LoVo (cell line): Measurements from ENCODE around the gene UBE2Q2.
A peak's percentile ranks its signal among the peaks of the same experiment; 100 is the strongest.
"Not testable (repeated sequence)": the region's sequence is repeated elsewhere in the genome, so short reads cannot be mapped to it uniquely, and the experiment has no call there.

Experiments
- DNase-seq: peaks from one replicate; pipeline ENCODE4 v3.0.0-alpha.2; 2016; ENCODE audit warnings: low spot score

Gene UBE2Q2

GRCh38 chr15:75842722-75843677 is at the start of gene UBE2Q2:
UBE2Q2 (plus strand) TSS chr15:75843447; CDS start chr15:75843667, 220 bp downstream.
- DNase-seq: peak; percentile 70

- no peak for DNase-seq
These were observed 46.9 kb upstream of the UBE2Q2 start for GRCh38 chr15:75796321-75796720.

GRCh38 chr15:75797146-75797545 is 46.1 kb upstream of the UBE2Q2 start:
- DNase-seq: not testable (repeated sequence)

- DNase-seq: no peak
These were observed 44.1 kb upstream of the UBE2Q2 start for GRCh38 chr15:75799190-75799589.

- not testable (repeated sequence) for DNase-seq
These were observed 42.8 kb upstream of the UBE2Q2 start for GRCh38 chr15:75800409-75800808.

- DNase-seq: peak; percentile 80
These were observed 41.2 kb upstream of the UBE2Q2 start for GRCh38 chr15:75801859-75802593.

- not testable (repeated sequence) for DNase-seq
These were observed 35.8 kb upstream of the UBE2Q2 start for GRCh38 chr15:75807486-75807885.

GRCh38 chr15:75808009-75808408 is 35.2 kb upstream of the UBE2Q2 start:
- DNase-seq: not testable (repeated sequence)

- no peak for DNase-seq
These were observed 34.7 kb upstream of the UBE2Q2 start for GRCh38 chr15:75808563-75808962.

GRCh38 chr15:75809986-75810750 is 33.1 kb upstream of the UBE2Q2 start:
- DNase-seq: peak; percentile 28

GRCh38 chr15:75810874-75811498 is 32.3 kb upstream of the UBE2Q2 start:
- no peak for DNase-seq

- DNase-seq: no peak
These were observed 31.6 kb upstream of the UBE2Q2 start for GRCh38 chr15:75811626-75812025.

- DNase-seq: no peak
These were observed 28.5 kb upstream of the UBE2Q2 start for GRCh38 chr15:75814794-75815193.

GRCh38 chr15:75815811-75816719 is 27.2 kb upstream of the UBE2Q2 start:
- no peak for DNase-seq

- no peak for DNase-seq
These were observed 25.9 kb upstream of the UBE2Q2 start for GRCh38 chr15:75817138-75817935.

- no peak for DNase-seq
These were observed 23.0 kb upstream of the UBE2Q2 start for GRCh38 chr15:75820206-75820605.

GRCh38 chr15:75821786-75822345 is 21.4 kb upstream of the UBE2Q2 start:
- no peak for DNase-seq

GRCh38 chr15:75822685-75823278 is 20.5 kb upstream of the UBE2Q2 start:
- DNase-seq: no peak
